ENCODE results near the gene PPP4R3B.

Gene PPP4R3B

DNA sequence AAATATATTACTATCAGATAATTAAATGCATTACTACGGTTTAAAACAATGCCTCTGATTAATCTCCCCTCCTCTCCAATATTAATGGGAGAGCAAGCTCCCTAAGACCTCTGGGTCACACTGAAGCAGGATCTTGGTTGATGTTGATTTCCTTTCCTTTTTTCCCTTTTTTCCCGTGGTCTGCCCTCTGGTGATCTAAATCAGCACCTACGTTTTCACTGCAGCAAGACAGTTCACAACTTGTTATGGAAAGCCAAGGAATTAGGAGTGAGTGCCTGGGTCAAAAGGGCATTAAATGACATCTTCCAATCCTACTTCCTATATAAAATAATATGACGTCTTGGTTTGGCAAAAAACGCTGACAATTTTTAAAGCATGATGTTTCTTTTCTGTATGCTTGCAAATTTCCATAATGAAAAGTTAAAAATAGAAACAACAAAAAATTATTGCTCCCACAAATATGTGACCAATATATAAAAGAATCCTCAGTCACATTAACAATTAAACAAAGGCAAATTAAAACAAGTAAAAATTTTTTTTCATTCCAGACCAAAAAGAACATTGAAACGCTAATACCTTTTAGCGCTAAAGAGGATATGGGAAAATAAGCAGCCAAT, 105.8 kb downstream of the PPP4R3B start:
- DNase-seq (ENCODE audit: low read depth), result peak; percentile 58

GRCh38 chr2:55502590-55503141, 114.8 kb downstream of the PPP4R3B start:
- no peak for DNase-seq (ENCODE audit: low read depth)

DNA sequence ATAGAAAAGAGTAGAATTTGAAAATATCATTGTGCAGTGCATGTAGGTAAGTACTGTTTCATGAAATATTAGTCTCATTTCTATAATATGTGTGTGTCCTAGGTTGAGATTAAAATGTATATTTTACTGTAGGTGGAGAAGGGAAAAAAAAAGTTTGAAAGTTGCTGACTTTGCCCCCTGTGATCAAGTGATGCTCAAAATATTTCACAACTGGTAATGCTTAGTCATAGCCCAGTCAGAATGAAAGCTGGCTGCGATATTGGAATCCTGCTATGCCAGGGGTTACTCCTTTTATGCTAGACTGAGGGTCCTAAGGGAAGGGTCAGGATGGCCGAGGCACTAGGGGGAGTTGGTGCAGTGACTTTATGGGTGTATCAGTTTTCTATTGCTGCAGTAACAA, 117.4 kb downstream of the PPP4R3B start:
- DNase-seq (ENCODE audit: low read depth), result peak; percentile 63

DNA sequence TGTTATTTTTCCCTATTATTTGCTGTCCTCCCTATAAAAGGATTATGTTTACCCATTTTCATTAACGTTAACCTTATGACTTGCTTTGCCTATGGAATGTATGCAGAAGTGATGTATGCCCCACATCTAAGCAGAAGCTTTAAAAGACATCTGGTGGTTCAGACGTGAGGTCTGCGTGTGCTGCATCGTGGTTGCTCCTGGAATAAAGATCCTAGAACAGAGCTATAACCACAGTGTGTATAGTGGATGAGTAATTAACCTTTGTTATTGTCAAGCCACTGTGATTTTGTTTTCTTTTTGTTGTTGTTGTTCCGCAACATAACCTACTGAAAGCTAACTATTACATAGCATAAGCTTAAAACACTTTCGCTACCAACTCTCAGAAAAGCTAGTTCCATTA, 118.8 kb downstream of the PPP4R3B start:
- DNase-seq (ENCODE audit: low read depth), result peak; percentile 12

All from amniotic epithelial cell (primary cell).